NCI-H345 treated with DMSO at 0.1 percent for 48 hours (cell line): ENCODE data around the gene SUSD3.
"Not testable (repeated sequence)": the region's sequence is repeated elsewhere in the genome, so short reads cannot be mapped to it uniquely, and the experiment has no call there.

Experiments
- DNase-seq: peaks from one replicate; lab custom pipeline; 2025; ENCODE audit not compliant: unreplicated experiment; lab: John Stamatoyannopoulos, UW

The SUSD3 gene

DNA sequence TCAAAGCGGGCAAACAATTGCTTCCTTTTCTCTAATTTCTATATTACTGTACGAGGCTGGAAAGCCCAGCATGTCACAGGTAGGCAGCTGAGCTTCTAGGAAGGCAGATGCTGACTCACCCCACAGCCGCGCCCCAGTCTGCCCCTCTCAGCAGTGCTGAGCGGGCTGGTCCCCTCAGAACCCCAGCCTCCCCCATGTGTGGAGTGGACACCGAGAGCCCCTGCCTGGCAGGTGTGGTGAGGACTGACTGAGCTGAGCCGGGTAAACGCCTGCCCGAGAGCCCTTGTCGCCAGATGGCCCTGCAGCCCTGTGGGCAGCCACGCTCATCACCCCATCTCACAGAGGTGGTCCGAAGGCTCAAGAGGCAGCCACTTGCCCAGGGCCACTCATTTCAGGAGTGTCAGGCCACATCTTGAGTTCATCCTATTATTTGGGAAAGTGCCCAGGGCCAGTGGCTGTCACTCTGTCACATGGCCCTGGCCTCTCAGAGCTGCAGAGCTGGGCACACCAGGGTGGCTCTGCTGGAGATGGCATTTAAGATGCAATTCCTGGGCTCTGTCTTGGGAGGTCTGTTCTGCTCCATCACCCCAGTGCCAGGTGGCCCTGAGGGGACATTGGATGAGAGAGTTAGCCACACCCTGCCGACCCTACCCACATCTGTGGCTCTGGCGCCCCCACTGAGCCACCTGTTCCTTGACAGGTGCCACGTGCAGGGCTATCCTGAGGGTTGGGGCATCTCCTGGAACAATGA is 50.0 kb downstream of the SUSD3 start:
- no peak for DNase-seq

DNA sequence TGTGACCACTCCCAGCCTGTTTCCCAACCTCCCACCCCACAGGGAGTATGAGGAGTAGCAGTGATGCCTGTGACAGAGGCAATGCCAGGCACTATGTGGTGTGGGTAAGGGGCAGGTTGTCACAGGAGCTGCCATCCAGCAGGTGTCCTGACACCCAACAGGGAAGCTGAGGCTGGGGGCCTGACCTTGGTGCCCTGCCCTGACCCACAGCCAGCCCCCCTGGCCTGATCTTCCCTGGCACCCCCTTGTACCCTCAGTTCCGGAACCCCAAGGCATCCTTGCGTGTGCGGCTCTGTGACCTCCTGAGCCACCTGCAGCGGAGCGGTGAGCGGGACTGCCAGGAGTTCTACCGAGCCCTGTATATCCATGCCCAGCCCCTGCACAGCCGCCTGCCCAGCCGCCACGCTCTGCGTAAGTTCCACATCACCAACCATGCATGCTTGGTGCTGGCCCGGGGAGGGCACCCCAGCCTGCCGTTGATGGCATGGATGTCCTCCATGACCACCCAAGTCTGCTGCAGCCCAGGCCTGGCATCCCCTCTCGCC is 51.9 kb downstream of the SUSD3 start:
- DNase-seq, result no peak

GRCh38 chr9:93111001-93111370 is 52.5 kb downstream of the SUSD3 start:
- DNase-seq, result no peak

- no peak for DNase-seq
Measured at GRCh38 chr9:93111371-93112115, 53.0 kb downstream of the SUSD3 start.

- no peak for DNase-seq
Measured at GRCh38 chr9:93112116-93112863, 53.8 kb downstream of the SUSD3 start.

GRCh38 chr9:93112864-93113389 is 54.4 kb downstream of the SUSD3 start:
- DNase-seq, result no peak

GRCh38 chr9:93114169-93114983 is 55.9 kb downstream of the SUSD3 start:
- no peak for DNase-seq

GRCh38 chr9:93114984-93115335 is 56.5 kb downstream of the SUSD3 start:
- no peak for DNase-seq

DNA sequence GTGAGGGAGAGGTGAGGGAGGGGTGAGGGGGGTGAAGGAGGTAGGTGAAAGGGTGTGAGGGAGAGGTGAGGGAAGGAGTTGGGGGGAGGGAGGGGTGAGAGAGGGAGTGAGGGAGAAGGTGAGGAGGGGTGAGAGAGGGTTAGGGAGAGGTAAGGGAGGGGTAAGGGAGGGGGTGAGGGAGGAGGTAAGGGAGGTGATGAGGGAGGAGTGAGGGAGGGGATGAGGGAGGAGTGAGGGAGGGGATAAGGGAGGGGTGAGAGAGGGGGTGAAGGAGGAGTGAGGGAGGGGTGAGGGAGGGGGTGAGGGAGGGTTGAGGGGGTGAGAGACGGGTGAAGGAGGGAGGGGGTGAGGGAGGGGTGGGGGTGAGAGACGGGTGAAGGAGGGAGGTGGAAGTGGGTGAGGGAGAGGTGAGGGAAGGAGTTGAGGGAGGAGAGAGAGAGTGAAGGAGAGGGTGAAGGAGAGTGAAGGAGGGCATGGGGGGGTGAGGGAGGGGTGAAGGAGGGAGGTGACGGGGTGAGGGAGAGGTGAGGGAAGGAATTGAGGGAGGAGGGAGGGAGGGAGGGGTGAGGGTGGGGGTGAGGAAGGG is 57.1 kb downstream of the SUSD3 start:
- DNase-seq, result no peak

DNA sequence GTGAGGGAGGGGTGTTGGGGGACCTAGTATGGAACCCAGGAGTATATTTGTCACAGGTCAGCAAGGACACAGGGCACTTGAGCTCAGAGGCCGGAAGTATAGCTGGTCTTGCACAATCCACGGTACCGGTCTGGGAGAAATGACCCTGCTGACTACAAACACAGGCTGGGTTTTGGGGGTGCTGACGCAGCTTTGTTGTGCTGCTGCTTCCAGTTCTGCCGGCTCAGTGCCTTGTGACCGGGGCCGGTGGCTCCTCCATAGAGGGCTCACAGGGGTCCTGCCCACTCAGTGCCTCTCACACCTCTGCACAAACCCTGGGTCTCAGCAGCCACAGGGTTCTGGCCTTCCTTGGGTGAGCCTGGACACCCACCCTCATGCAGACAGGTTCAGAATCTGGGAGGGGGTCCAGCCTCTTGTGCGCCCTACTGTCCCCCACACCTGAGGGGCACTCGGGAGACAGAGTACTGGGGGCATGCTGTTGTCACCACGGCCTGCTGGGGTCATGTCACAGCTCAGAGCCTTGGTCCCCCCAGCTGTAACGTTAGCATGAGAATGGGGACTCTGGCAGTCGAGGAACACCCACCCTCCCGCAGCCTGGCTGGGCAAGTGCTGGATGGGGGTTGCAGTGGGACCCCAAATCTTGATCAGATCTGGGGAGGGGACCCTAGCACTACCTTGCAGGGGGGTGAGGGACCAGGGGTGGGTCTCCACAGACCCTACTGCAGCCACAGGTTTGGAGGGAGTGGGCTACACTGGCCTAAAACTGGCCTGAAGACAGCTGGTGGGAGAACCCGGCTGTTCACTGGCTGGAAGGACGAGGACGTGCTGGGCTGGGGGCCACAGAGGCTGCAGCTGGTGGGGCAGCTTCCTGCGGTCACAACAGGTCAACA is 57.8 kb downstream of the SUSD3 start:
- DNase-seq, result no peak

DNA sequence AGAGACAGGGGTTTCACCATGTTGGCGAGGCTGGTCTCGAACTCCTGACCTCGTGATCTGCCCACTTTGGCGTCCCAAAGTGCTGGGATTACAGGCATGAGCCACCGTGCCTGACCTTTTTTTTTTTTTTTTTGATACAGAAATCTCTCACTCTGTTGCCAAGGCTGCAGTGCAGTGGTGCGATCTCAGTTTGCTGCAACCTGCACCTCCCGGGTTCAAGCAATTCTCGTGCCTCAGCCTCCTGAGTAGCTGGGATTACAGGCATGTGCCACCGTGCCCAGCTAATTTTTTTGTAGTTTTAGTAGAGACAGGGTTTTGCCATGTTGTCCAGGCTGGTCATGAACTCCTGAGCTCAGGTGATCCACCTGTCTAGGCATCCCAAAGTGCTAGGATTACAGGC is 59.0 kb downstream of the SUSD3 start:
- not testable (repeated sequence) for DNase-seq

DNA sequence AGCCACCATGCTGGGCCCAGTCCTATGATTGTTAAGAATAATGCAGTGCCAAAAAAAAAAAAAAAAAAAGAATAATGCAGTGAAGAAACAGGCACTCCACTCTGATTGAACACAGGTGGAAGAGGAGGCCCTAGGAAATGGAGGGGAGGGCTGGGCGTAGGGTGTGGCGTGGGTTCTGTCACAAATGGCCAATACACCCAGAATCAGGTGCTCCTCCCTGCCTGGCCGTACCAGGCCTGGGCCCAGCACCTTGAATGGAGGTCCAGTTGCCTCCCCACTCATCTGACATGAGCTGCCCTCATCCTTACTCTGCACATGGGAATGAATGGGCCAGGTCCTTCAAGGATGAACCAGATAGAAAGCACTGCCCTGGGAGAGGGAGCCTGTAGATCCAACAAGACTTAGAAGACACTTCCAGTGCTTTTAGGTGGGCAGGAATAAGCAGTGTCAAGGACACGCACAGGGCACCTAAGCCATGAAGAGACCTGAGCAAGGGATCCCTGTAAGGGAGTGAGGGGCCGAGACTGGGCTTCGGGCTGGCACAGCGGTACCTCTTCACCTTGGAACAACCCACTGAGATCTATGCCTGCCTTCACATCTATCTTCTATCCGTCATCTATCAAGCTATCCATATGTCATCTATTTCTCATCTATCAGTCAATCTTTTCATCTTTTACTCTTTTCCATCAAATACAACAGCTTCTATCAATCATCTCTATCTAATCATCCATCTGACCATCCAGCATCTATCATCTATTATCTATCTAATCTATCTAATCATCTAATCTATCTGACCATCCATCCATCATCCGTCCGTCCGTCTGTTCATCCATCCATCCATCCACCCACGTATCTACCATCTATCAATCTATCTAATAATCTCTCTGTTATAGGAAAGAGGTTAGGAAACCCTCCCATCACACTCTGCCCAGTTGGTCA is 59.7 kb downstream of the SUSD3 start:
- DNase-seq, result no peak

DNA sequence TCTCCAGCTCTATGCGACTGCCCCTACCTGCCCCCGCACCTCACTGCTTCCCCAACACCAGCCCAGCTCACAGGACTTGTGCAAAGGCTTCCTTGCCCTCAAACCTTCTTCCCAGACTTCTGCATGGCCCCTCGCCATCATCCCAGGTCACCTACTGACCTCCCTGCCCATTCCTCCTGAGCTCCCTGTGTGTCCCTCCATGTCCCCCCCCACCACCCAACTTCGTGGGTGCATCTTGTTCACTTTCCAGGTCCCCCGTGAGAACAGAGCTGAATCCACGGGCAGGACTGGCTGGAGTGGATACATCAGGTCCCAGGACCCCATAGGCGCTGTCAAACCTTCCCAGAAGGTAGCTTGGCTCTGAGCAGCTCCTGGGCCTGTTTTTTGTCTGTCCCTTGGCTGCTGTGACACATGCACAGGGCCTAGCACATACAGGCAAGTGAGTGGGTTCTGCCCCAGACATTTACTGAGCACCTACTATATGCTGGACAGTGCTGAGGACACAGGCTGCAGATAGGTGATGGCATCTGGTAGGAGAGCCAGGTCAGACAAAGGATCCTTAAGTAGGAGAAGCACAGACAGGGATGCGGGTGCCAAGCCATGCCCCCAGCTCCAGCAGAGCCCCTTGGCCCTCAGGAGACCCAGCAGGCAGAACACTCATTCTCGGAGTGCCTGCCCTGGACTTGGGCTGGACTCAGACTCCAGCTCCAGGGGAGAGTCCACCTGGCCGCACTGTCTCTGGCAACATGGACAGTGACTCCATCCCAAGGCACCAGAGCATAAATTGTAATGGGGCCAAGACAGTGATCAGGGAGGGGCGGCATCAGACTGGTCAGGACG is 60.6 kb downstream of the SUSD3 start:
- no peak for DNase-seq

GRCh38 chr9:93119703-93119952 is 61.1 kb downstream of the SUSD3 start:
- DNase-seq, result no peak

DNA sequence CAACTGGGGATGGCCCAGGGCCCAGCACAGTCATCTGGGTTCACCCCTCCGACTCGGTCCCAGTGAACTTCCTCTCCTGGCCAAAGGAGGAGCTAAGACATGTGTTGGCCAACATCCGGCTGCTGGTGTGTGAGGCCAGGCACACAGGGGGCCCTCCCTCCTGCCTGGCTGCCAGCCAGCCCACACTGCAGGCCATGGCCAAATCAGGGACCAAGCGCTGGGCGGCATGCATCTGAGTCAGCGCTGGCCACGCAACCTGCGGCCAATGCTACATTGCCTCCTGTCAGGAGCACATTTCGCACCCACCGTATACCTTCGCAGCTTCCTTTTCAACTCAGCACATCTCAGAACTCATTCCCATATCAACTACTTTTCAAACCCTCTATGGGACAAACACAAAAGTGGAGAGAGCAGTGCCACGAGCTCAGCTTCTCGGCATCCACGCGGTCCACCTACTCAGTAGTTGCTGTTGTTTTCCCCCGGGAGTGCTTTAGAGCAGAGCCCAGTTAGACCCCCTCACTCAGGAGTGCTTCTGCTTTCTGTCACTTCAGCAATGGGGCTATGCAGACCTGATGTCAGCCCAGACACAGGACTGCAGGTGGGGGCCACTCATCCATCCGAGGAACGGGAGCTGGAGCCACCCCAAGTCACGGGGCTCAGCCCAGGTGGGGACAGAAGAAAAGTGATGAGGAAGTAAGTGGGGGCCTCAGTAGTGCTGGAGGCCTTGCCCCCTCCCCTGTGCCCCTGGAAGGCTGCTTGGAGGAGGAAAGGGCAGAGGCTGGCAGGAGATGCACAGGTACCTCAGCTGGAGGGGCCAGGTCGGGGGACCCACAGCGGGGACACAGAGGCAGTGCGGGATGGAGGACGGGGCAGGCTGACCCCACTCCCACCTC is 61.7 kb downstream of the SUSD3 start:
- no peak for DNase-seq

DNA sequence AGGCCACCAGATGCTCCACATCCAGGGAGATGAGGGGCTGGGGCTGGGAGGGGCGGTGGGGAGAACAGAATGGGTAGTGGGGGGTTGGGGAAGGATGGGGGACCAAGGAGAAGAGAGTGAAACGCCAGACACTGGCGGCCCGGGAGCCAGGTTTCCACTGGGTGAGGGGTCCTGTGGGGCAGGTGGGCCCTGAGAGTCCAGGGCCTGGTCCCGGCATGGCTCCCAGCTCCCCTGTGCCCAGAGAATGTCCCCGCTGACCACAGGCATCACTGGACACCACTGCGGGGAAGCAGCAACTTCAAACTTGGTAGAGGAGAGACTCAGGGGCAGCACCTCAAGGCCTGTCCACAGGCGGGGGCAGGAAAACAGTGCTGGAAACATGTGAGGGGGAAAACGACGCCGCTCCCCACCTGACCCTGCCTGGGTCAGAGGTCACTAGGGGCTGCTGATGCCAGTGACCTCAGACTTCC is 62.4 kb downstream of the SUSD3 start:
- no peak for DNase-seq
